Measurements from ENCODE around the gene CYP4X1.
A peak's percentile ranks its signal among the peaks of the same experiment; 100 is the strongest.
"Not testable (repeated sequence)": the region's sequence is repeated elsewhere in the genome, so short reads cannot be mapped to it uniquely, and the experiment has no call there.

The CYP4X1 gene

GRCh38 chr1:47021070-47021469, 2.4 kb upstream of the CYP4X1 start:
- FAIRE-seq: no peak
- TF ChIP-seq POLR2A (IDR thresholded peaks at IDR 0.05; ENCODE audit: low read depth, low read length) (no peak), POLR2AphosphoS5 (IDR thresholded peaks at IDR 0.05; ENCODE audit: low read depth, low read length) (no peak), TAF1 (IDR thresholded peaks at IDR 0.05; ENCODE audit: borderline replicate concordance, low read depth, low read length) (no peak)
- no peak for DNase-seq (ENCODE audit: insufficient read length)

GRCh38 chr1:47024141-47024801, 802 bp downstream of the CYP4X1 start:
- FAIRE-seq (no peak), DNase-seq (ENCODE audit: insufficient read length) (no peak)
- TF ChIP-seq TAF1 (IDR thresholded peaks at IDR 0.05; ENCODE audit: borderline replicate concordance, low read depth, low read length) (no peak), POLR2A (IDR thresholded peaks at IDR 0.05; ENCODE audit: low read depth, low read length) (no peak), POLR2AphosphoS5 (IDR thresholded peaks at IDR 0.05; ENCODE audit: low read depth, low read length) (no peak)

- no peak for DNase-seq (ENCODE audit: insufficient read length)
- TF ChIP-seq POLR2A (IDR thresholded peaks at IDR 0.05; ENCODE audit: low read depth, low read length) (no peak), POLR2AphosphoS5 (IDR thresholded peaks at IDR 0.05; ENCODE audit: low read depth, low read length) (no peak), TAF1 (IDR thresholded peaks at IDR 0.05; ENCODE audit: borderline replicate concordance, low read depth, low read length) (no peak)
- FAIRE-seq: peak; percentile 63
Measured at GRCh38 chr1:47030170-47030805, 6.8 kb downstream of the CYP4X1 start.

- FAIRE-seq (no peak), DNase-seq (ENCODE audit: insufficient read length) (no peak)
- TF ChIP-seq POLR2A (IDR thresholded peaks at IDR 0.05; ENCODE audit: low read depth, low read length) (no peak), POLR2AphosphoS5 (IDR thresholded peaks at IDR 0.05; ENCODE audit: low read depth, low read length) (no peak), TAF1 (IDR thresholded peaks at IDR 0.05; ENCODE audit: borderline replicate concordance, low read depth, low read length) (no peak)
Measured at GRCh38 chr1:47031059-47031458, 7.6 kb downstream of the CYP4X1 start.

GRCh38 chr1:47031585-47031984, 8.1 kb downstream of the CYP4X1 start:
- FAIRE-seq (no peak), DNase-seq (ENCODE audit: insufficient read length) (no peak)
- TF ChIP-seq POLR2AphosphoS5 (IDR thresholded peaks at IDR 0.05; ENCODE audit: low read depth, low read length) (no peak), POLR2A (IDR thresholded peaks at IDR 0.05; ENCODE audit: low read depth, low read length) (no peak), TAF1 (IDR thresholded peaks at IDR 0.05; ENCODE audit: borderline replicate concordance, low read depth, low read length) (no peak)

DNA sequence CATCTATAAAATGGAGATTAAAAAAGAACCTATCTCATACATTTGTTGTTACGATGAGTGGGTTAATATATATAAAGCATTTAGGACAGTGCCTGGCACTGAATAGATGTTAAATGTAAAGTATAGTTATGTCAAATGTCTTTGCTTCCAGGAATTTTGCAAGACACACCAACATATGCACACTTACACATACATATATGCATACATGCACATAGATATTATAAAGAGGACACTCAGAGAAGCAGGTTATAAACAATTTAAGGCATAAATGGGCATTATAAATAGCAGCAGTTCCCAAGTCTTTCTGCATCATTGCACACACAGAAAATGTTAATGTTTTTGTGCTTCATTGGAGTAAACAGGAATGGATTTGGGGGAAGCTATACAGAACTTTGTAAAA, 13.3 kb downstream of the CYP4X1 start:
- TF ChIP-seq POLR2AphosphoS5 (IDR thresholded peaks at IDR 0.05; ENCODE audit: low read depth, low read length): no peak
- TF ChIP-seq TAF1 (IDR thresholded peaks at IDR 0.05; ENCODE audit: borderline replicate concordance, low read depth, low read length): no peak
- no peak for TF ChIP-seq POLR2A (IDR thresholded peaks at IDR 0.05; ENCODE audit: low read depth, low read length)
- DNase-seq (ENCODE audit: insufficient read length) (no peak), FAIRE-seq (no peak)

- FAIRE-seq (no peak), DNase-seq (ENCODE audit: insufficient read length) (no peak)
- TF ChIP-seq POLR2AphosphoS5 (IDR thresholded peaks at IDR 0.05; ENCODE audit: low read depth, low read length) (no peak), POLR2A (IDR thresholded peaks at IDR 0.05; ENCODE audit: low read depth, low read length) (no peak), TAF1 (IDR thresholded peaks at IDR 0.05; ENCODE audit: borderline replicate concordance, low read depth, low read length) (no peak)
Measured at GRCh38 chr1:47059376-47059775, 35.9 kb downstream of the CYP4X1 start.

- no peak for DNase-seq (ENCODE audit: insufficient read length)
- TF ChIP-seq POLR2A (IDR thresholded peaks at IDR 0.05; ENCODE audit: low read depth, low read length) (no peak), POLR2AphosphoS5 (IDR thresholded peaks at IDR 0.05; ENCODE audit: low read depth, low read length) (no peak), TAF1 (IDR thresholded peaks at IDR 0.05; ENCODE audit: borderline replicate concordance, low read depth, low read length) (no peak)
- no peak for FAIRE-seq
Measured at GRCh38 chr1:47067097-47067594, 43.7 kb downstream of the CYP4X1 start, which contains the start of gene CYP4Z1. TSS of gene CYP4Z1 (plus strand) at chr1:47067231. CDS start at chr1:47067491, 260 bp downstream.

DNA sequence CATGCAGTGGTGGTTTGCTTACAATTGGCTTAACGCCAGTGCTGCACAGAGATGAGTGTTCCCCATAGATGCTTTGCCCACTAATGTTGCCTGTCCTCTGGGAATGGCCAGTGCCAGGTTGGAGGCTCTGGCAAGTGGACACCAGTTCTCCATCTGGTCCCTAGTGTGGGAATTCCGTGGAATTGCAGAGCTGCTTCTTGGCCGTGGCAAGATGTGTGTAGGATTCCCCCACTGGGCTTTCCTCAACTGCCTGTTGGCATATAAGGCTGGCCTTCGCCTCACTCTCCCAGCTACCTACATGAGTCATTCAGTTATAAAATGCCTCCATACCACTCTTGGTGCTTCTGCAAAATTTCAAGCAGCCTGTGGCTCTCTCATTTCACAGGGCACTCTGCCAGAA, 45.6 kb downstream of the CYP4X1 start:
- FAIRE-seq; DNase-seq (ENCODE audit: insufficient read length): not testable (repeated sequence)

GRCh38 chr1:47069509-47069908, 46.0 kb downstream of the CYP4X1 start:
- FAIRE-seq; DNase-seq (ENCODE audit: insufficient read length): not testable (repeated sequence)

DNA sequence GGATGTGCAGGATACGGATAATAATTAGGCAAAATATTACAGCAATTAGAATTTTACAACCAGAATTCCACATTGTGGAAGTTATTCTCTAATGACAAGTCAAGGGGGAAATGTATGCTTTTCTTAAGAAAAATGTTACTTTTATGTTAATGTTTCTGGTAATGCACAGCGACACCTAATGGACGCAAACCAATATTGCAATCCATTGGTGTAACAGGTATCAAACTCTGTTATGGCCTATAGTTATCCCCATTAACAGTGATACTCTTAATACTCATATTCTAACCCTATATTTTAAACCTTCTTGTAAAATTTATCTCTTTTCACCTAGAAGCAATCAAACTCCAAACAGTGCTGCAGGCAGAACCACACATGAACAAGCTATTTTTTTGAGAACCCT, 65.9 kb downstream of the CYP4X1 start:
- not testable (repeated sequence) for DNase-seq (ENCODE audit: insufficient read length); FAIRE-seq

GRCh38 chr1:47091476-47091875, 68.0 kb downstream of the CYP4X1 start:
- peak; percentile 92 for FAIRE-seq
- DNase-seq (ENCODE audit: insufficient read length): not testable (repeated sequence)
